ENCODE data around the gene FAM83G.

- TF ChIP-seq CTCF (IDR thresholded peaks at IDR 0.05) (no peak), POLR2A (IDR thresholded peaks at IDR 0.05) (no peak)
Observed at GRCh38 chr17:19009970-19010369, 5.4 kb upstream of the FAM83G start.
